GM18519 (cell line): ENCODE data around the gene BARD1.
"Not testable (repeated sequence)": the region's sequence is repeated elsewhere in the genome, so short reads cannot be mapped to it uniquely, and the experiment has no call there.

ENCODE experiments used
- ATAC-seq: cut with Tn5 transposase; IDR thresholded peaks from one replicate; pipeline ENCODE4 v1.9.1; 2021; ENCODE audit warnings: mild to moderate bottlenecking, moderate library complexity; ENCODE audit not compliant: unreplicated experiment, low FRiP score

The BARD1 gene

DNA sequence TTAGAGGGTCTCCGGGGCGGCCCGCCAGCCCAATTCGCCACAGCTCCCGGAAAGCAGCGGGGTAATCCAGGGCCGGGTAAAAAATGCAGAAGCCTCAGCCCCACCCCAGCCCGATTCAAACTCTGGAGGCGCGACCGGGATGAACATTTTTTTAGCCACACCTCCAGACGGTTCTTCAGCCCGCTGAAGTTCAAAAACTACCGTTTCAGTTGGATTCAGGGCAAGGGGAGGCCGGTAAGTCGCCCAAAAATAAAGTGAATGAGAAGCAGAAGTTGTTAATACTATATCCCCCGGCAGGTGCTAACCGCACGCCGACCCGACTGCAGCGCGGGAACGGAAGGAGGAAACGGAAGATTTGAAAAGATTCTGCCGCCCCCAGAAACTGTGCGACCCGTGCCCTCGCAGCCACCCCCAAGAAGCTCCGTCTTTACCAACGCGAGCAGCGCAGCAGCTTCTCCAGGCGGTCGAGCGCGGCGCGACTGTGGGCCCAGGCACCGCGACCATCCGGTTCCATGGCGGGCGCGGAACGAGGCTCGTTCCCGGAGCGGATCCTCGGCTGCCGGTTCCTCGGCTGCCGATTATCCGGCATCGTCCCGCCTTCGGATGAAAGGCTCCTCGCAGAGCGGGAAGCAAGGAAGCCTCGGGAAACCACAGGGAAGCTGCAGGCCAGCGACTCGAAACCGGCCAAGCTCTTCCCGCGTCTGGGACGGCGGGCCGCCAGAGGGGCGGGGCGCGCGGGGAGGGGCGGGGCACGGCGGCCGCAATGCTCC, at the start of gene BARD1:
Gene BARD1 (minus strand): TSS at position 703 of the 770 bp plus-strand sequence. CDS start 114 bp downstream, at position 589.
- peak; percentile 9 for ATAC-seq

DNA sequence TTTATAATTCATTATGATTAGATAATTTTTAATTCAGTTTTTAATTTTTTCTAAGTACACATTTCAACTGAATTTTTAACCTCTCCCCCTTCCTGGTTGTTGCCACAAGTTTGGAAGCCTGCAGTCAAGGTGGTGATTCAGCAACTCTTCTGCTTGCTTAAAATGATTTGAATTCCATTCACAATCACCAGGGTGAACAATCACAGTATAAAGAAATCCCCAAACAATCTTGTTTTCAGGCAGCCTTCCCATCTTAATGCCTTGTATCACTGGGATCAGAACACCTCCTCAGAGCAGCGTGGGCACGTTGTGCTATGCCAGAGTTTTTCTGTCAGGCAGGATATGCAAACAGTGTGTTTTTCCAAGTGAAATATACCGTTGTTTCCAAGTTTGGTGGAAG, 46.7 kb upstream of the BARD1 start:
- no peak for ATAC-seq

DNA sequence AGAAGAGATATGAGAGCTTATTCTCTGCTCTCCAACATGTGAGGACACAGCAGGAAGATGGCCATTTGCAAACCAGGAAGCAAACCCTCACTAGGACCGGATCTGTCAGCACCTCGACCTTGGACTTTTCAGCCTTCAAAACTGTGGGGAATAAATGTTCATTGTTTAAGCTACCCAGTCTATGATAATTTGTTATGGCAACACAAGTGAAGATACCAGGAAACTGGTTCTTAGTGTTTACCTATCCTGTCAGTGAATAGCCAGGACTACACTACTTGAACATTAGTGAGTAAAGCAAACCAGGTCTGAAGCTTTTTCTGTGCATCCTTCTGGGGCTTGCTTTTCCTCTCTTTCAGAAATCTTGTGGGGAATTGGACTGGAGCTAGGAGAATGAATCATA, 44.4 kb upstream of the BARD1 start:
- no peak for ATAC-seq

DNA sequence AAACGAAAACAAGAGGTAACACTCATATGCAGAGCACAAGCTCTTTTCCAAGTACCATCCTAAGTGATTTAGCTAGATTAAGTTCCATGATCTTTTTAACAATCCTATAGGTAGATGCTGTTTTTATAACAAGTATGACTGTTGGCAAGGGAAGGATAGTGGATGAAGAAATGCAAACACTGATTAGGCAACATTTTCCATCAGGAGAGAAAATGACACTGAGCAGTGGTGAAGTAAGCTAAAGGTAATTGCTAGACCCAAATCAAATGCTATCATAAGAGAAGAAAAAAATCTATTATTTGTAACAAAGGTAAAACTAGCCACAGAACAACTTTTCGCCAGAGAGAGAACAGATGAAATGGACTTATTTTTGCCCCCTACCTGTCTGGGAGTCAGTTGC, 34.3 kb upstream of the BARD1 start:
- ATAC-seq: no peak

DNA sequence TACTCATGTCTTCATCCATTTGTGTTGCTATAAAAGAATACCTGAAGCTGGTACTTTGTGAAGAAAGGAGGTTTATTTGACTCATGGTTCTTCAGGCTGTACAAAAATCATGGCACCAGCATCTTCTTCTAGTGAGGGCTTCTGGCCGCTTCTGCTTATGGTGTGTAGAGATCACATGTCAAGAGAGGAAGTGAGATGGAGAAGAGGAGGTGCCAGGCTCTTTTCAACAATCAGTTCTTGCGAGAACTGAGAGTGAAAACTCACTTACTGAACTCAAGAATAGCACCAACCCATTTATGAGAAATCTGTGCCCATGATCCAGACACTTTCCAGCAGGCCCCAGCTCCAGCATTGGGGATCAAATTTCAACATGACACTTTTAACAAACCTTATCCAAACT, 30.0 kb upstream of the BARD1 start:
- ATAC-seq: peak; percentile 76

DNA sequence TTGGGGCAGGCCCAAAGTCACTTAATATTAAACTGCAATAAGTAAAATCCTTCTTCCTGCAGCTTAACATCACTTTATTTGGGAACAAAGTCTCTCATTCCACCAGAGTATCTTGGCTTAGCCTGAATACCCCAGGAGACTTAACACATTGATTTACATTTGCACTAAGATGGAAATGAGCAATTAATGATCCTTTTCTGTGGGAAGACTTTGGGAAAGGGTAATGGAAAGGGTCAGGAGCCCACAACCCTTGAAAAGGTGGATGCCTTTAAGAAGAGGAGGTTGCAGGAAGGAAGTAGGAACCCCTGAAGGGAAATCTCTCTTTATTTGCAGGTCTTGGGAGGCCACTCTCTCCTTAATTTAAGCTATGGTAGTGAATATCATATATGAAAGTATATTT, 28.0 kb upstream of the BARD1 start:
- no peak for ATAC-seq

DNA sequence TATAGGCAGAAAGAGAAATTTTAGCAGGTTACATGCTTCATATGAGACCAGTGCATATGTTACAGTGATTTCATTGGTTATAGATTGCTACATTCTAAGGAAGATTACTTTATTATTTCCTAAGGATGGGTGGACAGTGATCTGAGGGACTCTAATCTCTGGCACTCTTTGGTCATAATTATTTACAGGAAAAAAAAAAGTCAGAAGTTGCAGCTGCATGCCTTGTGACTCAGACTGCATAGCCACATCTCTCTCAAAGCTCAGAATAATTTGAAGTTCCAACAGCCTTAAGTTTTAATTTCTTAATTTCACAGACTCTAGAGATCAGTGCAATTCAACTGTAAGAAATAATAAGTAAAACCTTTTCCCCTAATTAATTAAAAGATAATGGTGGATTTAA, 27.1 kb upstream of the BARD1 start:
- no peak for ATAC-seq

DNA sequence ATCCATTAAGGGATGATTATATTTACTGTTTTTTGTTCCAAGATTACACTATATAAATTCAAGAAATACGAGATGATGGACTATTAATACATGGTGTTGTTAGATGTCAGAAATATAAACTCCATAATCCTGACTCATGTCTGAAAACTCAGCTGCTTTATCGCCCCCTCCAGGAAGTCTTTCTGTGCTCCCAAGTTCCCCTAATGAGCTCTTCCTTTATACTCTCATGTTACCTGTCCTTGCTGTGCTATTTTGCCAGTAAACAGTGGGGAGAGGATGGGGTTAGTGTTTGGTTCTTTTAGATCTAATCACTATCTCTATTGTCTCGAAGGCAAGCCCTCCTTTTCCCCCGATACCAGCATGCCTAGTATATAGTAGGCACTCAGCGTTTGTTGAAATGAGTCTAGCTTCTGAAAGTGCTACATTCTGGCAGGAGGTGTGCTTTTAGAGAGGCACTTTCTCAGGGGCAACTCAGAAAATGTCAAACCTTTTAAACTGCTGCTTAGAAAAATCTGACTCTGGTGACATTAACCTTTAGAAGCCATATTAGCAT, 21.4 kb upstream of the BARD1 start:
- ATAC-seq: no peak

DNA sequence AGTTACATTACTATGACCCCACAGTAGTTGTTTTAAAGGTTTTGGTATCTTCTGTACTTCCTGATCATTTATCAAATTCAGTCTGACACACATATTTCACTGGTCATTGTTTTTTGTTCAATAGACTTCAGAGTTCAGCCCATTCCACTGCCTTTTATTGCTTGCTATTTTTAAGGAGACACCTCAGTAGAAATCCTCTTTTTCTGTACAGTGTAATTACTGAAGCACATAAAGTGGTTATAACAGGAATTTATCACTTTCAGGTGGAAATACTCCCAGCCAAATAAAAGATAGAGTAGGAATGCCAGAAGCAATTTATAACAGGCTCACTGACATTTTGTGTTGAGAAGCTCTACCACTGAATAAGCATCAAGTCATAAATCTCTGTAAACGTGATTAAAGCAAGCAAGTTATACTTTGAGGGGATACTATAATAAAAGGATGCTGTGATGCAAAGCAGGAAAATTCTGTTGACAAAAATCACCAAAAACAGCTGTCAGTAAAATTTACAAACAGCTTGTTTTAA, 6.6 kb upstream of the BARD1 start:
- no peak for ATAC-seq

DNA sequence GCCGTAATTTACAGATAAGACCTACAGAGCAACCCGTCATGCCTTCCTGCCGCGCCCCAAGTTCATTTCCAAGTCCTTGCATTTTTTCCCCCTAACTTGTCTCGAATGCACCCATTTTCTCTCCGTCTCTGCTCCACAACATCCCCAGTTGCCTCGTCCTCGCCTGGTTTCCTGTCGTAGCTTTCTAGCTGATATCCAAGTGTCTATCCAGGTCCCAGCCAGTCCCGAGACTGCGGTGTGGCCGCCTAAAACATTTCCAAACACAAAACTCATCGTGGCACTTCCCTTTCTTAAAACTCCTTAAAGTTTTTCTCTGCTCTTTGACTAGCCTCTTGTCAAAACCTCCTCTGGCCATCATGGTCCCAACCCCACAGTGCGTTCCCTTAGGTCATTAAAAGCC, 1.2 kb upstream of the BARD1 start:
- no peak for ATAC-seq

DNA sequence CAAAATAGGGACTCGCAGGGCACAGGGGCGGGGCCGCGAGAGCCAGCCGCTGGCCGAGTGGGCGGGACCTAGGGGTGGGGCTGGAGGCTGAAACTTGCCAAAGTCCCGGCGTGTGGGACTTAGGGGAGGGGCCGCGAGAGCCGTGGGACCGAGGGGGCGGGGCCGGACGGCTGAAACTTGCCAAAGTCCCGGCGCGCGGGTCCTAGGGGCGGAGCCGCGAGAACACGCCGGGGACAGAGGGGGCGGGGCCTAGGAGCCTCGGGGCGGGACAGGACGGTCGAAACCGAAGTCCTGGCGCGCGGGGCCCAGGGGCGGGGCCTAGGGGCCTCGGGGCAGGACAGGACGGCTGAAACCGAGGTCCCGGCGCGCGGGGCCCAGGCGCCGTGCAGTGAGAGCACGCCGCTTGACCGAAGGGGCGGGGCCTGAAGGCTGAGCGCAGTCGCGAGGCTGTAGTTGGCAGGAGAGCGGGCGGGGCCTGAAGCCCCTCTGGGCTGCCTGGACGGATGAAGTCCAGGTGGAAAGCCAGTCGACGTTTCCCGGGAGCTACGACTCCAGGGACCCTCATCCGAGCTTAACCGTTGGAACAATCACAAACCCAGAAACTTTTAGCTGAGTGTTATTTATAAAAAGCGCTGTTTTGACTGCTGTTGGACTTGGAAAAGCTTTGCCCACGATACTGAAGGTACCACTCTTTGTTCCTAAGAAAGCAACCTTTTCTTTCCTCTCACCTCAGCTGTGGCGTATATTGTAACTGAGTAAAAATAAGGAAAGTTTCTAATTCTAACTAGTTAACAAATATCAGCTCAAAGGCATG, 475 bp upstream of the BARD1 start:
- ATAC-seq: peak; percentile 94

DNA sequence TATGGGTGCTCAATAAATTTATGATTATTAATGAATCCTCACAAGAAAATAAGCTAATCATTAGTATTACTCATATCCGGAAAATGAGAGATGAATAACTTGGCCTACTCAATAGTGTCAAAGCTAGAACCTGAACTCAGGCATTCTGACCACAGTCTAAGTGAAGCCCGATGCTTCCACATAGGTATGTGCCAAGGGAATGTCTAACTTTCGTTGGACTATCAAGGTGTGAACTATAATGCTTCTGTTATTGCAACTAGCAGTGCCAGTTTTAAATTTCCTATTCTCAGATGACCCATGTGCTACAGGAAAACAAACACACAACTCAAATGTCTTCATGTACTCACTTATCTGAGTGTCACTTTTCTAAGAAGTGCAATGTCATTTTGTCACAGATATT, 1.8 kb downstream of the BARD1 start:
- ATAC-seq: no peak

DNA sequence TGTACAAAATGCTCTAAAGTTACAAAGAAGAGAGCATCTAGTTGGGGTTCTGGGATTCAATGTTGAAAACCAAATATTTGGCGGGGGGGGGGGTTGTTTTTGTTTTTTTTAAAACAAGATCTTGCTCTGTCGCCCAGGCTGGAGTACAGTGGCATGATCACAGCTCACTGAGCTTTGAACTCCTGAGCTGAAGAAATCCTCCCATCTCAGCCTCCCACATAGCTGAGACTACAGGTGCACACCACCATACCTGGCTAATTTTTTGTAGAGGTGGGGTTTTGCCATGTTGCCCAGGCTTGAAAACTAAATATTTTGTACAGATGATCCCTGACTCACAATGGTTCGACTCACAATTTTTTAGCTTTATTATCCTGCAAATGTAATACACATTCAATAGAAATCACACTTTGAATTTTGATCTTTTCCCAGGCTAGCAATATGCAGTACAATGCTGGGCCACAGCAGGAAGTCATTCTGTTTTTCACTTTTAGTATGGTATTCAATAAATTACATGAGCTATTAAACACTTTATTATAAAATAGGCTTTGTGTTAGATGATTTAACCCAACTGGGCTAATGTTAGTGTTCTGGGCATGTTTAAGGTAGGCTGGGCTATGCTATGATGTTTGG, 7.6 kb downstream of the BARD1 start:
- ATAC-seq: no peak

DNA sequence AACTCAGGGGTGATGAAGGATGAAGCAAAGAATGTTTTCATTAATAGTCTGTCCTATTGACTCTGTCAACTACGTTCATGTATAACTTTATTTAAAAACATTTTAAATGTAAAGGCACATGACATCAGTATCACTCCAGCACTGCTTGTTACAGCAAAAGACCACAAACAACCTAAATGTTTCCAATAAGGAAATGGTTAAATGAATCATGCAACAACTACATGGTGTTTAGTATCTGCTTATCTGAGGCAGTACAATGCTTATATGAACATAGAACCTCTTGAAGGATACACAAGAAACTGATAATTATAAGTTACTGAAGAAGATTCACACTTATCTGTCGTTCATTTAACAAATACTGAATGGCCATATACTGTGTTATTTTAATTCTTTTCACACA, 8.4 kb downstream of the BARD1 start:
- ATAC-seq: no peak

DNA sequence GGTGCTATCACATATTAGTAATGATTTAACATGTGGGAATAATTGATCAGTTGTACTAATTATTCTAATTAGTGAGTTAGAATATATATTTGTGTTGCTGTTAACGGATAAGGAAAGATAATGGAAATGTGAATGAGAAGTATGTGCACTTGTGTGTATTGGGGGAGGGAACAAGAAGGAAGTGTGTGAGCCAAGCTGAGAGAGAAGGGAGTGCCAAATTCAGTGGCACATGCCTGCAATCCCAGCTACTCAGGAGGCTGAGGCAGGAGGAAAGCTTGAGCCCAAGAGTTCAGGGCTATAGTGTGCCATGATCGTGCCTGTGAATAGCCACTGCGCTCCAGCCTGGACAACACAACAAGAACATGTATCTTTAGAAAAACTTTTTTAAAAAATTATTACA, 9.3 kb downstream of the BARD1 start:
- no peak for ATAC-seq

DNA sequence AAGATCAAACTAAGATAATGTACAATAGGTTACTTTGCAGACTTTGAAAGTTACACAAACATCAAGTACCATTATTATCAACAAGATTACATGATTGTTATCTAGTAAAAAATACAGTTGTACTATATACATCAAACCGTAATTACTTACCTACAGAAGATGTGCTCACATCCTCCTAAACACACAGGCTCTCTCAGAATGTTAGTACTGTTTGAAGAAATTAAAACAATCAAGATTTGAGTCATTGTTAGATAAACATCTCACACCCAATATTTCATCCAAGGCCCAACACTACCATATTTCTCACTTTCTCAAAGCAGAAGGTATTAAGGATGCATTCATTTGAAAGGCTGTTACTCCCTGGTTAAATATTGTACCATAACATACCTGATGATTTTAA, 12.6 kb downstream of the BARD1 start:
- no peak for ATAC-seq

DNA sequence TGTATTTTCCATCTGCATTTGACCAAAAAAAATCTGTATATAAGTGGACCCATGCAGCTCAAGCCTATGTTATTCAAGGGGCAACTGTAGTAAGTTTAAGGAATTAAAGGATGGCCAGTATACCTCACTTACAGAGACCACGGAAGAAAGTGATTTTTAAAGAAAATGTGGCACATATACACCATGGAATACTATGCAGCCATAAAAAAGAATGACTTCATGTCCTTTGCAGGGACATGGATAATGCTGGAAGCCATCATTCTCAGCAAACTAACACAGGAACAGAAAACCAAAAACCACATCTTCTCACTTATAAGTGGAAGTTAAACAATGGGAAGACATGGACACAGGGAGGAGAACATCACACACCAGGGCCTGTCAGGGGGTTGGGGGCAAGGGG, 26.3 kb downstream of the BARD1 start:
- ATAC-seq: not testable (repeated sequence)

DNA sequence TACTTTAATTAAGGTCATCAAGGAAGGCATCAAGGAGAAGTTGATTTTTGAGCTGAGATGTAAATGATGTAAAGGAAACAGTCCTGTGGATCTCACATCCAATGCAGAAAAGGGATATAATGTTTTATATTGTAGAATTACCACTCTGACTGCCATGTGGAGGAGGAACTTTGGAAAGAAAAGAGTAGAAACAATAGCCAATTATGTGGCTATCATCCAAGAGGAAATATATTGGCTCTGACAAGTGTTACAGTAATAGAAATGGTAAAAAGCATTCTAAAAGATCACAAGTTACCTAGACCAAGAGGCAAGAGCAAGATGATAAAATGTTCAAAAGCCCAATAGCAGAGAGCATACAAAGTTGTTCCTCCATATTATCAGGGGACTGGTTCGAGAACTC, 26.8 kb downstream of the BARD1 start:
- no peak for ATAC-seq

DNA sequence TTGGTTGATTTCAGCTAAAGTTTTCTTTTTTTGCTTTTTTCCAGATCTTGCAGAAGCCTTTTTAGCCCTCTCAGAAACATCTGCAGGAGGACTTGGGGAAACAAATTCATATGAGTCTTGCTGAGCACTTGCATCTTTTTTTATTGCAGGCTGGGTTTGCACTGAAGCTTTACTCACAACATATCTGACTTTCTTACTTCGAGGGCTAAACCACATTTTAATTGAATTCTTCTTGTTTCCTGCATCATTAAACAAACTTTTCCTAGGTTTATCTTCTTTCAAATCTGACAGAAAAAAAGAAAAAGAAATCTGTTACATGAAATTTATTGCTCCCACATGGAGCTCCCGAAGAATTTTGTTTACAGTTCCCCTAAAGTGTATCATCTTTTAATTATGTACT, 28.3 kb downstream of the BARD1 start:
- ATAC-seq: no peak

DNA sequence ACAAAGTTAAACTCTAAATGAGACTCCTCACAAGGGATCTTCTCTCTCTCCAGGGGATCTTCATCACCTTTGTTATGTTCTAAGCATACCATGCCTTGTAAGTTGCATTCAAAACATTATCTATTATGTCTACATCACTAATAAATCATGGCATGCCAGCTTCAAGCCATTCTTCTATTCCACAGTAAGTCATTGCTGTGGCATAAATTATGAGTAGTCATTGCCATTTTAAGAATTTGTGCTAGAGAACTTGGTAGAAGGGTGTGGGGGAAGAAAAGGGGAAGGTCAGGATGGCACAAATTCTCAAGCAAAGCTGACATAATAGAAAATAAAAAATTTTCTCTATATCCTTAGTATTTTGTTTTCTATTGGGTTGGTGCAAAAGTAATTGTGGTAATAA, 33.5 kb downstream of the BARD1 start:
- no peak for ATAC-seq

DNA sequence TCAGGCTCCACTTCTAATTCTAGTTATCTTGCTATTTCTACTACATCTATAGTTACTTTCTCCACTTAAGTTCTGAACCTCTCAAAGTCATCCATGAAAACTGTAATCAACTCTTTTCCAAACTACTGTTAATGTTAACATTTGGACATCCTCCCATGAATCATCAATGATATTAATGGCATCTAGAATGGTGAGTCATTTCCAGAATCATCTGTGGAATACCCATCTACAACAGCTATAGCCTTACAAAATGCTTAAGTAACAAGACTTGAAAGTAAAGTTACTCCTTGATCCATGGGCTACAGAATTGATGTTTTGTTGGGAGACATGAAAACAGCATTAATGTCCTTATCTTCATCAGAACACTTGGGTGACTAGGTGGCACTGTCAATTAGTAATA, 35.4 kb downstream of the BARD1 start:
- no peak for ATAC-seq
